Lower leg skin (tissue), 3 donors: Measurements from ENCODE around the gene GYG2.

Source experiments
- CTCF ChIP-seq, 3 donors: fragments of 450-650 bp; IDR thresholded peaks; one replicate each; pipeline ENCODE4 v1.5.1; 2016; ENCODE audit warnings: antibody characterized with exemption in 3 of 3, mild to moderate bottlenecking in 3 of 3, moderate library complexity in 2 of 3
- POLR2A ChIP-seq, 2 donors: fragments of 450-650 bp; IDR thresholded peaks; one replicate each; pipeline ENCODE4 v1.6.1; 2016 to 2017; ENCODE audit warnings: antibody characterized with exemption in 2 of 2, mild to moderate bottlenecking in 1 of 2, moderate library complexity in 1 of 2

GRCh38 chrX:2874222-2875135 lies 45.7 kb downstream of the GYG2 start:
- TF ChIP-seq POLR2A (IDR thresholded peaks at IDR 0.05) (no peak), CTCF (IDR thresholded peaks at IDR 0.05) (no peak)
